ENCODE measurements around the gene NTM.

DNA sequence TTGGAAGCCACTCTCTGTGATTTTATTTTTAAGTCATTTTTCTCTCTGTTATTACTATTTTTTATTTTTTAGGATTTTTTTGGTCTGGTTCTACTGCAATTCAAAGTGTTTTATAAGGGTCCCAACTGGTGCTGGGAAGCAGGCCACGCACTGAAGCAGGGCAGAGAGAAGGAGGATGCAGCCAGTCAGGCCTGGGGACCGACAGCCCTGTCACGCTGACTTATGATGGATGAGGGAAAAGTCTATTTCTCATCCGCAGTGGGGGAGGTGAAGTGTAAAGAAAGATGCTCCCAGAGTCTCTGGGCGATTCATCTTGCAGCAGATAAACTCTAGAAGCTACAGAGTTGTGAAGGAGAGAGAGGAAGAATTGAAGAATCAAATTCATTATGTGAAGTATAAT, 191.6 kb downstream of the NTM start:
- TF ChIP-seq POLR2A (IDR thresholded peaks at IDR 0.05) = no peak
- TF ChIP-seq, protein P1, sequence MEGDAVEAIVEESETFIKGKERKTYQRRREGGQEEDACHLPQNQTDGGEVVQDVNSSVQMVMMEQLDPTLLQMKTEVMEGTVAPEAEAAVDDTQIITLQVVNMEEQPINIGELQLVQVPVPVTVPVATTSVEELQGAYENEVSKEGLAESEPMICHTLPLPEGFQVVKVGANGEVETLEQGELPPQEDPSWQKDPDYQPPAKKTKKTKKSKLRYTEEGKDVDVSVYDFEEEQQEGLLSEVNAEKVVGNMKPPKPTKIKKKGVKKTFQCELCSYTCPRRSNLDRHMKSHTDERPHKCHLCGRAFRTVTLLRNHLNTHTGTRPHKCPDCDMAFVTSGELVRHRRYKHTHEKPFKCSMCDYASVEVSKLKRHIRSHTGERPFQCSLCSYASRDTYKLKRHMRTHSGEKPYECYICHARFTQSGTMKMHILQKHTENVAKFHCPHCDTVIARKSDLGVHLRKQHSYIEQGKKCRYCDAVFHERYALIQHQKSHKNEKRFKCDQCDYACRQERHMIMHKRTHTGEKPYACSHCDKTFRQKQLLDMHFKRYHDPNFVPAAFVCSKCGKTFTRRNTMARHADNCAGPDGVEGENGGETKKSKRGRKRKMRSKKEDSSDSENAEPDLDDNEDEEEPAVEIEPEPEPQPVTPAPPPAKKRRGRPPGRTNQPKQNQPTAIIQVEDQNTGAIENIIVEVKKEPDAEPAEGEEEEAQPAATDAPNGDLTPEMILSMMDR (IDR thresholded peaks at IDR 0.05) = no peak
